Eye (tissue), 1 donor: ENCODE measurements around the gene CROT.

Experiments
- DNase-seq: peaks from one replicate; pipeline ENCODE4 v3.0.0-alpha.2; 2015

CROT gene

GRCh38 chr7:87344446-87344845 lies 1.0 kb upstream of the CROT start:
- DNase-seq: no peak

GRCh38 chr7:87345962-87346371 lies 503 bp downstream of the CROT start:
- DNase-seq: no peak

GRCh38 chr7:87347207-87347606 lies 1.7 kb downstream of the CROT start:
- DNase-seq: no peak

GRCh38 chr7:87347664-87348063 lies 2.2 kb downstream of the CROT start:
- no peak for DNase-seq

GRCh38 chr7:87354749-87355148 lies 9.3 kb downstream of the CROT start:
- DNase-seq: peak; percentile 39

- no peak for DNase-seq
These were observed 11.0 kb downstream of the CROT start for GRCh38 chr7:87356448-87356847.

GRCh38 chr7:87359366-87359765 lies 13.9 kb downstream of the CROT start:
- DNase-seq: no peak

GRCh38 chr7:87361320-87361719 lies 15.9 kb downstream of the CROT start:
- no peak for DNase-seq

GRCh38 chr7:87363342-87363741 lies 17.9 kb downstream of the CROT start:
- no peak for DNase-seq

- no peak for DNase-seq
These were observed 18.8 kb downstream of the CROT start for GRCh38 chr7:87364246-87364645.

GRCh38 chr7:87369216-87369615 lies 23.8 kb downstream of the CROT start:
- DNase-seq: no peak

GRCh38 chr7:87370660-87371180 lies 25.3 kb downstream of the CROT start:
- DNase-seq: no peak

- no peak for DNase-seq
These were observed 30.4 kb downstream of the CROT start for GRCh38 chr7:87375662-87376435.

- DNase-seq: no peak
These were observed 35.4 kb downstream of the CROT start for GRCh38 chr7:87380905-87381304.

GRCh38 chr7:87391020-87391701 lies 45.7 kb downstream of the CROT start:
- DNase-seq: peak; percentile 10

GRCh38 chr7:87395442-87396020 lies 50.1 kb downstream of the CROT start:
- no peak for DNase-seq

GRCh38 chr7:87398446-87398845 lies 53.0 kb downstream of the CROT start:
- DNase-seq: peak; percentile 15

- DNase-seq: no peak
These were observed 59.2 kb downstream of the CROT start for GRCh38 chr7:87404674-87405073.

GRCh38 chr7:87411186-87411585 lies 65.7 kb downstream of the CROT start:
- no peak for DNase-seq

GRCh38 chr7:87413029-87413428 lies 67.6 kb downstream of the CROT start:
- DNase-seq: no peak

GRCh38 chr7:87413951-87414793 lies 68.7 kb downstream of the CROT start:
- DNase-seq: peak; percentile 39

- DNase-seq: no peak
These were observed 69.3 kb downstream of the CROT start for GRCh38 chr7:87414794-87415188.
